Fibroblast of peridontal ligament (primary cell): ENCODE measurements around the gene SCN3B.

Experiments used
- DNase-seq: peaks from one replicate; pipeline ENCODE4 v3.0.0-alpha.2; 2010; ENCODE audit errors: extremely low read depth

SCN3B gene

GRCh38 chr11:123653827-123654565, 428 bp downstream of the SCN3B start:
- DNase-seq = peak; percentile 26

GRCh38 chr11:123653483-123653826, 969 bp downstream of the SCN3B start:
- DNase-seq = no peak

- DNase-seq = no peak
Measured at GRCh38 chr11:123652599-123652998, 1.8 kb downstream of the SCN3B start.

GRCh38 chr11:123650901-123651300, 3.5 kb downstream of the SCN3B start:
- DNase-seq = no peak

- DNase-seq = no peak
Measured at GRCh38 chr11:123645286-123645975, 9.0 kb downstream of the SCN3B start.

GRCh38 chr11:123642435-123642834, 12.0 kb downstream of the SCN3B start:
- DNase-seq = no peak

- no peak for DNase-seq
Measured at GRCh38 chr11:123641495-123641840, 13.0 kb downstream of the SCN3B start.

- DNase-seq = peak; percentile 31
Measured at GRCh38 chr11:123640677-123641494, 13.5 kb downstream of the SCN3B start.

- no peak for DNase-seq
Measured at GRCh38 chr11:123640029-123640428, 14.4 kb downstream of the SCN3B start.

GRCh38 chr11:123630126-123630608, 24.3 kb downstream of the SCN3B start:
- no peak for DNase-seq

- DNase-seq = no peak
Measured at GRCh38 chr11:123628936-123629683, 25.3 kb downstream of the SCN3B start.

GRCh38 chr11:123624974-123625373, 29.4 kb downstream of the SCN3B start:
- DNase-seq = peak; percentile 21

GRCh38 chr11:123622576-123622975, 31.8 kb downstream of the SCN3B start:
- DNase-seq = no peak

- peak; percentile 44 for DNase-seq
Measured at GRCh38 chr11:123616505-123617198, 37.8 kb downstream of the SCN3B start.

GRCh38 chr11:123611698-123612097, 42.7 kb downstream of the SCN3B start:
- no peak for DNase-seq

- DNase-seq = no peak
Measured at GRCh38 chr11:123608945-123609344, 45.5 kb downstream of the SCN3B start.

- DNase-seq = no peak
Measured at GRCh38 chr11:123608371-123608770, 46.1 kb downstream of the SCN3B start.

- no peak for DNase-seq
Measured at GRCh38 chr11:123607781-123608180, 46.6 kb downstream of the SCN3B start.

- no peak for DNase-seq
Measured at GRCh38 chr11:123603666-123604065, 50.8 kb downstream of the SCN3B start.

GRCh38 chr11:123601743-123602142, 52.7 kb downstream of the SCN3B start:
- DNase-seq = no peak

- DNase-seq = peak; percentile 75
Measured at GRCh38 chr11:123601136-123601535, 53.3 kb downstream of the SCN3B start.
